ENCODE results near the gene CSF3. TPM values are rescaled to one million over a fixed set of nuclear protein-coding genes. Genes with fewer than 3 reads are reported as not detected.

CSF3 gene
- total RNA-seq = 0.19 and 0.97 TPM in 2 replicates

GRCh38 chr17:40015005-40015997 is at the start of gene CSF3:
TSS of gene CSF3 (plus strand) at chr17:40015440. CDS start at chr17:40015475, 35 bp downstream.

GRCh38 chr17:39980351-39981206 is 34.7 kb upstream of the CSF3 start, which contains the start of gene PSMD3:
TSS of gene PSMD3 (plus strand) at chr17:39980807. CDS start at chr17:39980971, 164 bp downstream.

GRCh38 chr17:40062329-40063186 is 47.3 kb downstream of the CSF3 start, which contains the start of gene THRA:
TSS of gene THRA (plus strand) at chr17:40062965. CDS start at chr17:40074489, 11,524 bp downstream.

Other genes starting within 250 kb of the CSF3 start
- gene IKZF3, start 151.1 kb upstream of the CSF3 start, total RNA-seq = not detected in 2 replicates
- gene ZPBP2, start 147.2 kb upstream of the CSF3 start, total RNA-seq = not detected in 2 replicates
- gene GSDMB, start 96.8 kb upstream of the CSF3 start, total RNA-seq = 1.5 and 7.0 TPM in 2 replicates
- 17.8 and 40.2 TPM in 2 replicates for gene ORMDL3, start 87.8 kb upstream of the CSF3 start, total RNA-seq
- not detected in 2 replicates for gene LRRC3C, start 87.7 kb upstream of the CSF3 start, total RNA-seq
- gene GSDMA, start 52.4 kb upstream of the CSF3 start, total RNA-seq = not detected in 2 replicates
- gene PSMD3, start 34.6 kb upstream of the CSF3 start, total RNA-seq = 82.6 and 91.4 TPM in 2 replicates
- 28.8 and 53.6 TPM in 2 replicates for gene MED24, start 39.0 kb downstream of the CSF3 start, total RNA-seq
- gene THRA, start 47.5 kb downstream of the CSF3 start, total RNA-seq = 13.3 and 26.4 TPM in 2 replicates
- gene NR1D1, start 85.1 kb downstream of the CSF3 start, total RNA-seq = 0.65 and 1.8 TPM in 2 replicates
- 28.7 and 55.9 TPM in 2 replicates for gene MSL1, start 106.5 kb downstream of the CSF3 start, total RNA-seq
- 22.0 and 30.8 TPM in 2 replicates for gene CASC3, start 125.1 kb downstream of the CSF3 start, total RNA-seq
- gene RAPGEFL1, start 162.0 kb downstream of the CSF3 start, total RNA-seq = 1.1 and 1.8 TPM in 2 replicates
- gene WIPF2, start 203.9 kb downstream of the CSF3 start, total RNA-seq = 5.0 and 13.9 TPM in 2 replicates